ENCODE measurements around the gene AQR. TPM values are rescaled to one million over a fixed set of nuclear protein-coding genes. Genes with fewer than 3 reads are reported as not detected.

Gene AQR
- total RNA-seq, 1 donor from 2014 or later, result 43.3 TPM

DNA sequence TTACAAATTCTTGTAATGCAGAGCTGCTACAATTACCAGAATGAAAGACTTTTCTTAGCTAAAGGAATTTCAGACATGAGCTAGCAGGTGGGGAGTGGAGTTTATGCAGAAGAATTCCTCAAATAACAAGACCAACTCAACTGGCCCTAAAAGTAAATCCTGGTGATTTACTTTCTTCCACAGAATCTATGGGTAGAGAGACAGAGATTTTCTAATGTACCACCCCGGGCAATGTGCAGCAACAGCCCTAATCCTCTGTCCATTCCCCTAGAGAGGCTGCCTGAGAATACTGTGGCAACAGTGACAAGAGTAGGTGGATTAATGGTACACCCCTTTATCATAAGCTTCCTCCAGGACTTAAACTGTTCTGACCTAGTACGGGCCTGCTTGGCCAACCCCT, 55.2 kb downstream of the AQR start:
- H3K27ac Mint-ChIP-seq, result no peak overlapping the region
- no peak for DNase-seq (ENCODE audit: low spot score, unreplicated experiment)
- H3K9me3 Mint-ChIP-seq (ENCODE audit: low read depth), result peaks cover 9% of the 10 kb centered on the region
- no peak overlapping the region for H3K4me3 Mint-ChIP-seq (ENCODE audit: low read depth)
- H3K27me3 Mint-ChIP-seq, result no peaks in the 10 kb centered on the region
- H3K4me1 Mint-ChIP-seq (ENCODE audit: low read depth), result no peaks in the 10 kb centered on the region
- peaks cover 31% of the 10 kb centered on the region for H3K36me3 Mint-ChIP-seq (ENCODE audit: insufficient read depth)
- TF ChIP-seq, protein P1, sequence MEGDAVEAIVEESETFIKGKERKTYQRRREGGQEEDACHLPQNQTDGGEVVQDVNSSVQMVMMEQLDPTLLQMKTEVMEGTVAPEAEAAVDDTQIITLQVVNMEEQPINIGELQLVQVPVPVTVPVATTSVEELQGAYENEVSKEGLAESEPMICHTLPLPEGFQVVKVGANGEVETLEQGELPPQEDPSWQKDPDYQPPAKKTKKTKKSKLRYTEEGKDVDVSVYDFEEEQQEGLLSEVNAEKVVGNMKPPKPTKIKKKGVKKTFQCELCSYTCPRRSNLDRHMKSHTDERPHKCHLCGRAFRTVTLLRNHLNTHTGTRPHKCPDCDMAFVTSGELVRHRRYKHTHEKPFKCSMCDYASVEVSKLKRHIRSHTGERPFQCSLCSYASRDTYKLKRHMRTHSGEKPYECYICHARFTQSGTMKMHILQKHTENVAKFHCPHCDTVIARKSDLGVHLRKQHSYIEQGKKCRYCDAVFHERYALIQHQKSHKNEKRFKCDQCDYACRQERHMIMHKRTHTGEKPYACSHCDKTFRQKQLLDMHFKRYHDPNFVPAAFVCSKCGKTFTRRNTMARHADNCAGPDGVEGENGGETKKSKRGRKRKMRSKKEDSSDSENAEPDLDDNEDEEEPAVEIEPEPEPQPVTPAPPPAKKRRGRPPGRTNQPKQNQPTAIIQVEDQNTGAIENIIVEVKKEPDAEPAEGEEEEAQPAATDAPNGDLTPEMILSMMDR (IDR thresholded peaks at IDR 0.05; ENCODE audit: unreplicated experiment), result no peak

DNA sequence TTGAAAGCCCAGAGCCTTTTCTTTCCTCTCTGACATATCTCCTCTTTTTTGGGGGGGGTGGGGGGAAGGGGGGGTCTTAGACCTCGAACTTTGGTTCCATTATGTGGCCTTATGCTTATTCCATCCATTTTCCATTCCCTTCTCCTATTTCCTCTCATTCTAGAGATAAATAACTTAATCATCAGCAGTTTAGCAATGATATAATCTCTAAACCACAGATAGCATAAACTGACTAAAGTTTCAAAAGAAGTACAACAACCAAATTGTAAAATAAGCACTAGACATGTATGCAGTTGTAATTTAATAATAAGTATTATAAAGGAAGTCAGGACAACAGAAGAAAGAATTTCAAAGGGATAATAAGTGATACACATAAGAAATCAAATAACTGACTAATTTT, 64.5 kb downstream of the AQR start:
- no peaks in the 10 kb centered on the region for H3K27me3 Mint-ChIP-seq
- no peaks in the 10 kb centered on the region for H3K9me3 Mint-ChIP-seq (ENCODE audit: low read depth)
- H3K4me3 Mint-ChIP-seq (ENCODE audit: low read depth), result no peak overlapping the region
- no peak overlapping the region for H3K27ac Mint-ChIP-seq
- TF ChIP-seq, protein P1 (IDR thresholded peaks at IDR 0.05; ENCODE audit: unreplicated experiment), result no peak
- DNase-seq (ENCODE audit: low spot score, unreplicated experiment), result no peak
- H3K36me3 Mint-ChIP-seq (ENCODE audit: insufficient read depth), result peaks cover 8% of the 10 kb centered on the region
- no peaks in the 10 kb centered on the region for H3K4me1 Mint-ChIP-seq (ENCODE audit: low read depth)

- Mint-ChIP-seq H3K4me3 (ENCODE audit: low read depth) (no peak overlapping the region), H3K4me1 (ENCODE audit: low read depth) (no peaks in the 10 kb centered on the region), H3K36me3 (ENCODE audit: insufficient read depth) (peaks cover 8% of the 10 kb centered on the region), H3K27me3 (no peaks in the 10 kb centered on the region), H3K27ac (no peak overlapping the region), H3K9me3 (ENCODE audit: low read depth) (no peaks in the 10 kb centered on the region)
- no peak for DNase-seq (ENCODE audit: low spot score, unreplicated experiment)
- TF ChIP-seq, protein P1 (IDR thresholded peaks at IDR 0.05; ENCODE audit: unreplicated experiment), result no peak
Observed at GRCh38 chr15:34904527-34904926, 65.0 kb downstream of the AQR start.

DNA sequence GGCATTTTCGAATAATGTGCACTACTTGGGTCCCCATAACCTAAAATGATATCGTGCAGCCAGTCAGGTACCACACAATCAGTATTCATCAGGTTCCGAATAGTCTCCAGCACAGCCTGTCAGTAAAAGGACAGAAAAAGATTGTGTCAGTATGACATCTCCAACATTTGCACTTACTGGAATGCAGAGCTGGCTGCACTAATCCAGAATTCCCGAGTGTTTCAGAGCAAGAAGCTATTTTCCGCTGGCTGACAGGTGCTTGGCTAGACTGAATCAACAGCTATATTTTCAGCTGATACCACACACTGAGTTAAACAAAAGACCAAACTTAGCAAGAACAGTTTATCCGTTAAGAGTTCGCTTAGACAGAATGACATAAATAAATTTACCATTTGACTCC, 68.8 kb downstream of the AQR start:
- Mint-ChIP-seq H3K36me3 (ENCODE audit: insufficient read depth) (peaks cover 21% of the 10 kb centered on the region), H3K9me3 (ENCODE audit: low read depth) (peaks cover 3% of the 10 kb centered on the region), H3K4me1 (ENCODE audit: low read depth) (no peaks in the 10 kb centered on the region), H3K4me3 (ENCODE audit: low read depth) (no peak overlapping the region), H3K27ac (no peak overlapping the region), H3K27me3 (no peaks in the 10 kb centered on the region)
- TF ChIP-seq, protein P1 (IDR thresholded peaks at IDR 0.05; ENCODE audit: unreplicated experiment), result no peak
- DNase-seq (ENCODE audit: low spot score, unreplicated experiment), result no peak

DNA sequence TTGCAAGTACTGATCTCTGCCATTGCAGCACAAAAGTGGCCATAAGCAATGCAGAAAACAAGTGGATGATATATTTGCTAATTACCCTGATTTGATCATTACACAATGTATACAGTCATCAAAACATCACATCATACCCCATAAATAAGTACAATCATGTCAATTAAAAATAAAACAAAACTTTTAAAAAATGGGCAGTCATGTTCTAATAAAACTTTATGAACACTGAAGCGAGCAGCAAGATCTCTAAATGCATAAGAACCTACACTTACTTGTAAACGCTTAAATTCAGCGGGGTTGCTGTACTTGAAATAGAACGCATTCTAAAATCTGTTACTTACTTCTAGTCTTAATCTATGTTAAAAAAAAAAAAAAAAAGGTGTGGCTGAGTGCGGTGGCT, 73.4 kb downstream of the AQR start:
- H3K36me3 Mint-ChIP-seq (ENCODE audit: insufficient read depth), result peaks cover 54% of the 10 kb centered on the region
- no peak overlapping the region for H3K27ac Mint-ChIP-seq
- TF ChIP-seq, protein P1 (IDR thresholded peaks at IDR 0.05; ENCODE audit: unreplicated experiment), result no peak

More for the DNA sequence above, 73.4 kb downstream of the AQR start:
- Mint-ChIP-seq H3K4me3 (ENCODE audit: low read depth) (no peak overlapping the region), H3K4me1 (ENCODE audit: low read depth) (no peaks in the 10 kb centered on the region), H3K9me3 (ENCODE audit: low read depth) (peaks cover 28% of the 10 kb centered on the region), H3K27me3 (no peaks in the 10 kb centered on the region)
- no peak for DNase-seq (ENCODE audit: low spot score, unreplicated experiment)
